Kasumi-1 (cell line): ENCODE results near the gene SCAP.

Experiments used
- DNase-seq, 2 experiments: peaks; one replicate each; lab custom pipeline; 2025; lab: John Stamatoyannopoulos, UW

The SCAP gene

GRCh38 chr3:47413751-47414150, 62.0 kb downstream of the SCAP start:
- no peak for DNase-seq

- no peak for DNase-seq
These were observed 62.8 kb downstream of the SCAP start for GRCh38 chr3:47412842-47413520.

GRCh38 chr3:47412453-47412756, 63.3 kb downstream of the SCAP start:
- no peak for DNase-seq

GRCh38 chr3:47411696-47412452, 63.9 kb downstream of the SCAP start:
- DNase-seq, result no peak

- no peak for DNase-seq
These were observed 64.7 kb downstream of the SCAP start for GRCh38 chr3:47410801-47411646.

GRCh38 chr3:47410417-47410720, 65.4 kb downstream of the SCAP start:
- DNase-seq, result no peak

- no peak for DNase-seq
These were observed 65.9 kb downstream of the SCAP start for GRCh38 chr3:47409688-47410416.

GRCh38 chr3:47409284-47409683, 66.5 kb downstream of the SCAP start:
- no peak for DNase-seq

GRCh38 chr3:47408839-47409229, 66.9 kb downstream of the SCAP start:
- DNase-seq, result no peak

- DNase-seq, result no peak
These were observed 67.6 kb downstream of the SCAP start for GRCh38 chr3:47407896-47408838.

GRCh38 chr3:47407237-47407636, 68.5 kb downstream of the SCAP start:
- DNase-seq, result no peak

GRCh38 chr3:47406762-47407149, 69.0 kb downstream of the SCAP start:
- no peak for DNase-seq

- no peak for DNase-seq
These were observed 69.7 kb downstream of the SCAP start for GRCh38 chr3:47405820-47406761.

GRCh38 chr3:47404955-47405790, 70.6 kb downstream of the SCAP start:
- no peak for DNase-seq

- no peak for DNase-seq
These were observed 71.3 kb downstream of the SCAP start for GRCh38 chr3:47404431-47404876.

- peak; percentile 70 to 71 for DNase-seq
These were observed 76.0 kb downstream of the SCAP start for GRCh38 chr3:47399531-47400270.

GRCh38 chr3:47399016-47399415, 76.7 kb downstream of the SCAP start:
- no peak for DNase-seq

- DNase-seq, result no peak
These were observed 77.5 kb downstream of the SCAP start for GRCh38 chr3:47398228-47398627.
